NCI-H526 treated with DMSO at 0.1 percent for 48 hours (cell line): ENCODE measurements around the gene SETD2.
"Not testable (repeated sequence)": the region's sequence is repeated elsewhere in the genome, so short reads cannot be mapped to it uniquely, and the experiment has no call there.

Source experiments
- DNase-seq: peaks from one replicate; lab custom pipeline; 2025; lab: John Stamatoyannopoulos, UW

The SETD2 gene

DNA sequence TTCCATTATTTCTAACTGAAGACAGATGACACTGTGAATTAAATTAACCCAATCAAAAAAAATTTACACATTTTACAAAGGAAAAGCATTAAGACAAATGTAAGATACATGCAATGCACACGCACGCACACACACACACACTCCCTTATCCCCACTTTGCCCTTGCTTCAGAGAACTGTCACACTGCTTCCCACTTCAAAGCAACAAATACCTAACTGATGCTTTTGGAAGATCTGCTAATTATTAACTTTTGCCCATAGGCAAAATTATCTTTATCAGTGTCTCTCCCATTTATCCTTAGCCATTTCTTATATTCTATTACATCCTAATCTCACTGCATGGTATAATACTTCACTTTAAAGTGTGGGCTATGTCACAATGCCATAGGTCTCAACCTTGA is 60.3 kb downstream of the SETD2 start:
- DNase-seq = no peak

DNA sequence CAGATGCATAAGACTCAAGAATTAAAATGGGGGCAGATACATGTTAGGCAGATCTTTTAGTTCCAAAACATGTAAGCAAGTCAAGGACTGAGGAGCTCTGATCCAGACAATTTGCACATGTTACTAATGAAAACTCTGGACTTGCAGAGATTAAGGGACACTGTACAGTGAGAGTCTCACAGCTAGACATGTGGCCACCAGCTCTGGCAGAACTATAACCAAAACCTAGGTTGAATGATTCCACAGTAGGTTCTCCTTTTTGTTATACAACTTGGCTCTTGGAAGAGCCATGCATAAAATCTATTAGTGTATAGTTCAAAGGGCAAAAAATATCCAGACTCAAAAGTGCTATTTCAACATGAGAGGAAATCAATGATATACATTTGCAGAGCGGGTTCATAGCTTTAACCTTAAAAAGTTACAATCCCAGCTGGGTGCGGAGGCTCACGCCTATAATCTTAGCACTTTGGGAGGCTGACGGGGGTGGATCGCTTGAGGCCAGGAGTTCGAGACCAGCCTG is 61.8 kb downstream of the SETD2 start:
- DNase-seq = no peak

DNA sequence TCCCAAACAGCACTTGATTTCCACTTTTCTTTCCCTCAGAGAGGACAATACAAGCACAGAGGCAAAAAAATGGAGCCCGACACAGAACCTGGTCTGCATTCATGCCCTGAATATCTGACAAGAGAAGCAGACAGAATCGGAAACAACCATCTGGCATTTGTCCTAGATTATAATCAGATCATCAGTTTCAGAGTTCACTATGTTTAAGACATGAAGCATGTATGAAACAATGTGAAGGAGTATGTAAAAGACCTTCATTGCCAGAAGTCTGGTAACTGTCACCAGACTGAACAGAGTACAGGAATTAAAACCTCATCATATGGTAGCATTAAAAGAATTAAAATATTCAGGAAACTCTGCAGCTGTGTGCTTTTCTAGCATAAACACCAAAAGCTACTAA is 65.0 kb downstream of the SETD2 start:
- DNase-seq = no peak

DNA sequence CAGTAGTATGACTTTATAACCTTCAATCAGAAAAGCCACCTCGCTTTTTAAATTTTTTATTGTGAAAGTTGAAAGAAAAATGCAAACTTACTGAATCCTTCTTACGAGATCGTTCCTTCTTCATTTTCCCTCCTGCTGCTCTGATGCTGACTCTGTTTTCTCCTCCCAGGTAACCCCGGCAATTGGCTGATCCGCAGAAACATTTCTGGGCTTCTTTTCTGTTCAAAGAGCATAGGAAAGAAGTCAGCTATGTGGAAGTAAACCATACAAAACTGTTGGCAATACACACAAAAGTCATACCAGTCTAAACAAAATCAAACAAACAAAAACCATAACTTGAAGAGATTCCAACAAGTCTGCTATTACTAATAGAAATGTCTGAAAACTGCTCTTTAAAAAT is 66.0 kb downstream of the SETD2 start:
- no peak for DNase-seq

DNA sequence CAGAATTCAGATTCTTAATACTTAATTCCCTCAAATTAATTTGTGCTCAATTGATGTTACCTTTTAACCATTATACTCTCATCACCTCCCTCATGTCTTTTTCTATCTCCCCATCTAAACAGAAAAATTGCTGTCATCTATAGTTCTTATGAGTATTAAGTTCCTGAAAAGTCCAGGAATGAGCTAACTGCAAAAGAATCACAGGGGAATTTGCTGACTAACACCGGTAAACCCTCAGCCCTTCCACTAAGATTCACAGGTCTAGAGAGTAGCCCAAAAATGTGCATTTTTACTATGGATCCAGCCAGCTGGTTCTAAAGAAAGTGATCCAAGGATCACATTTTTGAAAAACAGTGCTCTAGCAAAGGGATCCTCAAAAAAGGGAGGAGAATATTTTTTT is 67.0 kb downstream of the SETD2 start:
- no peak for DNase-seq

DNA sequence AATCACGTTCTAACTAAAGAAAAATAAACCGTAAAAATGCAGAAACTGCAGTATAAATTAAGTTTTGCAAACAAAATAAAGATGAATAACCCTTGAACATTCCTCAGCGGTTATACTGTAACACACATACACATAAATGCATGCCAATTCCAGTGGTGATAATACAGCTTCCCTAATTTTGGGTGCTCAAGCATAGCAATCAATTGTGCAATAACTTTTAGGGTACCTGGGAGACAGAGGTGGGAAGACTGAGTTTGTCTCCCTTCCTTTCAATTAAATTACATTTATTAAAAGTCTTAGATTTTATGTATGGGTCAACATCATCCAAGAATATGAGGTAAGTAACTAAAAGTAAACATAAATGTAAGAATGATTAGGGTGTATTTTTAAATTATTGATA is 71.8 kb downstream of the SETD2 start:
- no peak for DNase-seq

DNA sequence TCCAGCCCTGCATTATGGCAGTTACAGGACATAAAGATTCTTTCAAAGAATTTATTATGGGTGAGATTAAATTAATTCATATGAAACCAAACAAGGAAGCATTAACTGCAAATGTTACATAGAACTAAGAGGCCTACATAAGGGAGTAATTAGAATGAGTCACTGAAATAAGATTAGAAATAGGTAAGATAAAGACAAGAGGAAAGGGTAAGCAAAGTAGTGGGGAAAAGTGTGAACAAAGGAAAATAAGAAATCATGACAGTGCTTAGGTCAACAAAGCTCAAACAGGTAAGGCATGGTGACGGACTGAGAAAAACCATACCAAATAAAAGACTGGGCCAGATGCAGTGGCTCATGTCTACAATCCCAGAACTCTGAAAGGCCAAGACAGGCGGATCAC is 74.3 kb downstream of the SETD2 start:
- no peak for DNase-seq

DNA sequence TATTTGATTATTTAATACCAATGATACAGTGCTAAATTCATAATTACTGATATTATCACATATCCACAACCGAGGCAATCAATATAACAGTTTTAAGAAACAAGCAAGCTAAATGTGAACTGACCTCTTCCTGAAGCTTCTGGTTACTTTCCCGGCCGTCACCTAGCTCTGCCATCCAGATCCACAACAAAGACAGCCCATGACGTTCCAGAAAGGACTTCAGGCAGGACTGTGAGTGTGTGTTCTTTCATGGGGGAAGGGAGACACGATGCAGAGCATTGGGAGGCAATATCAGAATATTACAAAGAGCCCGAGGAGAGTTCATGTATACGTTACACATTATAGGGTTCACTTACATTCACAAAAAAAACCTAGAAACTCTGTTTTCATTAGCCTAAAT is 77.8 kb downstream of the SETD2 start:
- no peak for DNase-seq

DNA sequence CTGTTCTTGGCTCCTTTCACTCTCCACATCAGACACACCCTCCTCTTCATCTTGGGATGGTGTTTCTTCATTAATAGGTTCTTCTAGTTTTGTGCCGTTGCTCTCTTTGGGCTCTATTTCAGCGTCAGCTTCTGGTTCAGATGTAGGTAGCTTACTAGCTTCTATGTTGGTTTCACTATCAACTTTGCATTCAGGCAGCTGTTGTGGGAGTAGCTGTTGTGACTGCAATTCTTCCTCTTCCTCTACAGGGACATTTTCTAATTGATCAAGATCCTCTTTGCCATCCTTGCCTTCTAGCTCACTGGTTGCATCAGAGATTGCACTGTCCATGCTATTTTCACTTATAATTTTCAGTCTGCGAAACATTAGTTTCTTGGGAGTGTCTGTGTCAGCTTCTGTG is 80.1 kb downstream of the SETD2 start:
- no peak for DNase-seq

DNA sequence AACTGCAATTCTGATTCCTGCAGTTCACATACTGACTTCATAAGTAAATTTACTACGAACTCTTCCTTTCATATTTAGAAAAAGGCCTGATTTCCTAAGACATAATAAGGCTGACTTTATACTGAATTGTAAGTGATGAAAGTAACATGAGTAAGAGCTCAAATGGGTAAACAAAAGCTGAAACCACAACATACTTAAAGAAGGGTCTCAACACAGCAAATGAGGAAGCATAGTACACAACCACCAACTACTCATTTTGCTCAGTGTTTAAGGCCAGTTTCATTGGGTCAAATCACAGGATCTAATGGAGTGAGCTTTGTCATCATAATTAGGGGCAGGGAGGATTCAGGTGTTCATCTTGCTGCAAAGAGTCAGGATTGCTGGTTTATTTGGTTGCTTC is 81.4 kb downstream of the SETD2 start:
- DNase-seq = no peak

DNA sequence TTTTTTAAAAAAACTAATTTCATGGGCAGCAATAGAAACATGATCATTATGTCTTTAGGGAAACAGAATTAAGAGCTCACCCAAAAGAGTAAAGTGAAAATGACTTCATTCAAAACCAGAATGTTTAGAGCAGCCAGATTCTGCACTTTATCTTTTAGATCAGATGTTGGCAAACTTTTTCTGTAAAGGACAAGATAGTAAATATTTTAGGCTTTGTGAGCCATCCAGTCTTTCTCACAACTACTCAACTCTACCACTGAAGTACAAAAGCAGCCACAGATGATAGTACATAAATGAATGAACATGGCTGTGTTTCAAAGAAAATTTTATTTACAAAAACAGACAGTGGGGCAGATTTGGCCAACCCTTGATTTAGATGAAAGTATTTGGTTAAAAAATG is 84.5 kb downstream of the SETD2 start:
- DNase-seq = no peak

DNA sequence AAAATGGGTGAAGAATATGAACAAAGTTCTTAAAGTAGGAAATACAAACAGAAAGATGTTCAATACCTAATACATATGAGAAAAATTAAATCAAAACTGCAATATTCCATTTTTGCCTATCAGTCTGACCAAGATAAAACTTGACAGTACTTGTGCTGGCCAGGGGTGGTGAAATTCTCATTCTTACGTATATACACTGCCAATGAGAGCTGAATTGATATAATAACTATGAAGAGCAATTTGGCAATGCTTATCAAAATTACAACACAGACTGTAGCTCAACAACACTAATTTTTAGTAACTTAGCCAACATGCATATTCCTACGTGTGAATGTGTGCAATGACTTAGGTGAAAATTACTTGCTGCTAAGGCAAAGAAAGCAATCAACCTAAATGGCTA is 90.2 kb downstream of the SETD2 start:
- no peak for DNase-seq

DNA sequence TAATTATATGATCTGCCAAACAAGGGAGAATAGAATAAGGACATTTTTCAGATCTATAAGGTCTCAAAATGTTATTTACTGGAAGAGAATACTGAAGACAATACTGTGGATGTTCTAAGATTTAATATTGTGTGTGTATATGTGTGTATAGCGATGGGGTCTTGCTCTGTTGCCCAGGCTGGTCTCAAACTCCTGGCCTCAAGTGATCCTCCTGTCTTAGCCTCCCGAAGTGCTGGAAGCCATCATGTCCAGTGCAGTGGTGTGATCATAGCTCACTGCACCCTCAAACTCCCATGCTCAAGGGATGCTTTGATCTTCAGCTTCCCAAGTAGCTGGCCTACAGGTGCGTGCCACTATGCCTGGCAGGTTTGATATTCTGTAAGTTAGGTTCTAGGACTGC is 93.1 kb downstream of the SETD2 start:
- no peak for DNase-seq

DNA sequence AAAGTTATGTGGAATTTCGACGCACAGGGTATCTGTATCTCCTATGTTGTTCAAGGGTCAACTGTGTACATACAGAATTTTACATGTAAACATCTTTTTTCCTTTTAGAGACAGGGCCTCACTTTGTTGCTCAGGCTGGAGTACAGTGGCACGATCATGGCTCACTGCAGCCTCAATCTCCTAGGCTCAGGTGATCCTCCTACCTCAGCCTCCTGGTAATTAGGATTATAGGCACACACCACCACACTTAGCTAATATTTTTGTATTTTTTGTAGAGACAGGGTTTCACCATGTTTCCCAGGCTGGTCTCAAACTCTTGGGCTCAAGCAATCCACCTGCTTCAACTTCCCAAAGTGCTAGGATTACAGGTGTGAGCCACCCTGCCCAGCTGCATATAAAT is 97.7 kb downstream of the SETD2 start:
- not testable (repeated sequence) for DNase-seq

DNA sequence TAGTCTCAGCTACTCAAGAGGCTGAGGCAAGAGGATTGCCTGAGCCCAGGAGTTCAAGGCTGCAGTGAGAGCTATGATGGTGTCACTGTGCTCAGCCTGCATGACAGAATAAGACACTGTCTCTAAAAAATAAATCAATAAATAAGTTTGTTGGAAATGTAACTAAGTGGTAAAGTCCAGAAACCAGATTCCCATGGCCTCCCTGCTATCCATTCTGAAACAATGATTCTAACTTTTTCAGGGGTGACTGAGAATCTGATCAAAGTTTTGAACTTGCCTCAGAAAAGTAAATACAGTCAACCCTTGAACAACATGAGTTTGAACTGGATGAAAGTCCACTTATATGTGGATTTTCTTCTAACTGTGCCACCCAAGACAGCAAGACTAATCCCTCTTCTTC is 98.2 kb downstream of the SETD2 start:
- DNase-seq = no peak

DNA sequence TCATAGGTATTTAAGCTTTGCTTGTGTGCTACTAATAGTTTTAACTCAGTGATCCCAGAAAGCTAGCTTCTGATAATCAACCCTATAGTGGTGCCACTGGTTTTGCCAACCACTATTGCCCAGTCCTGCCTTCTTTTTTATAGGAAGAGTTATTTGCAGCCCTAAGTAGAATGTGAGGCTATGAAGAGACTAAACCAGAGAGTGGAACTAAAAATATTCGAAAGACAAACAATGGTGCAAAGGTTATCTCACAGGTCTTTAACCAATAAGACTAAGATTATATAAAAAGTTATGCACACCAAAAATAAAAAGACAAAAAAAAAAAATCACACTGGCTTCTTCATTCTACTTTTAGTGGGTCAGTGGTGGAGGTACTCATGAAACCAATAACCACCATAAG is 98.9 kb downstream of the SETD2 start:
- no peak for DNase-seq

DNA sequence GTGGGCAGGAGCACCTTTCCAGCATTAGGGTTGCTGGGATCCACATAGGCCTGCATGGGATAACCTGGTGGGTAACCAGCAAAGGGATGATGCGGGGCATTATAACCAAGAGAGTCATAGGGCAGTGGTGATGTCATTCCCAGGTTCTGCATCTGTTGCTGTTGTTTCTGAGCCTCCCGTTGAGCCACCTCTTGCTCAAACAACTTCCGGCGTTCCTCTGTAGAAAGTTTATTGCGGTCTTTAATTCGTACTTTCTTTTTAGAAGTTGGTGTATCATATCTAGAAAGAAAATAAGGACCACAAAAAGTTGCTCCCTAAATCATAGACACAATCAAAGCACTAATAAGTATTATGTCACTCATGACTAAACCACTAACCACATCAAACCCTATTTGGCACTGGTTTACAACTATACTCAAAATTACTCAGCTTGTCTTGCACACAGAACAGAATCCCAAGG is 106.7 kb downstream of the SETD2 start:
- no peak for DNase-seq

DNA sequence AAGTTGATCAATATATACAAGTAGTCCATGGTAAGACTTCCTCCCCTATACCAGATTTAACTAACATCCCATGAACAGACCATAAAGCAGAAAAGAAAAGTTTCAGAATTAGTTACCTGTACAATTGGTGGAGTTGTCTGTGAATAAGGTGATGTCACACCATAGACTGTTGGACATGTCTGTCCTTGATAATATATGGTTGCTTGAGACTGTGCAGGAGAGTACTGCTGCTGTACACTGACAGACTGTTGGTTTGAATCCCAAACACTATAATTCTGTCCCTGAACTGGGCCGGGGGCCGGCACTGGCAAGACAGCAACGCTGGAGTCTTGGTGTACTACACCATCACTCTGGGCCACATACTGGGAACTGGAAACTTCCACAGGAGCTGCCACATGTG is 107.2 kb downstream of the SETD2 start:
- no peak for DNase-seq

DNA sequence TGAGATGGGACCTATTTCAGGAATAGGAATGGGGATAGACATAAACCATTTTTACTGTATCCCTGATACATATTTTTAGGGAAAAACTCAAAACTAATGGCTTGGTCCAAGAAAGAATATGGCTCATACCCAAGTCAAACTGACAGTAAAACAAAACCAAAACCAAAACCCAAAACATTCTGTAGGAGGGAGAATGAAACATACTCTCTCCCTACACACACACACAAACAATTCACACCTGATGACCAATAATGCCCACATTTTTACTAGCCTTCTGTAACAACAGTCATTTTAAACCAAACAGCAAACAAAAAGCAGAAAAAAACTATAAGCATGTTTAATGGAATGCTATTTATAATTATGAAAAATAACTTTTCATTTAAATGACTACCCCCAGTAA is 109.5 kb downstream of the SETD2 start:
- DNase-seq = no peak

DNA sequence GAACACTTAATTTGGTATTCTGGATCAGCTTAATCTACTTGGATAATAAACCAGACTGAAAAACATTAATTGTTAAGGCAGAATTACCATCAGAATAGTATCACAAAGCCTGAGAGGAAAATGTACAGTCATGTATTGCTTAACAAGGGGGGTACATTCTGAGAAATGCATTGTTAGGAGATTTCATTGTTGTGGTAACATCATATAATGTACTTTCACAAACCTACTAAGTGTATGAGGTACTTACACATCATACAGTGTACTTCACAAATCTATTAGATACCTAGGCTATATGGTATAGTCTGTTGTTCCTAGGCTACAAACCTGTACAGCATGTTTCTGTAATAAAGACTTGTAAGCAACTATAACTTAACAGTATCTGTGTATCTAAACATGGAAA is 116.2 kb downstream of the SETD2 start:
- no peak for DNase-seq

DNA sequence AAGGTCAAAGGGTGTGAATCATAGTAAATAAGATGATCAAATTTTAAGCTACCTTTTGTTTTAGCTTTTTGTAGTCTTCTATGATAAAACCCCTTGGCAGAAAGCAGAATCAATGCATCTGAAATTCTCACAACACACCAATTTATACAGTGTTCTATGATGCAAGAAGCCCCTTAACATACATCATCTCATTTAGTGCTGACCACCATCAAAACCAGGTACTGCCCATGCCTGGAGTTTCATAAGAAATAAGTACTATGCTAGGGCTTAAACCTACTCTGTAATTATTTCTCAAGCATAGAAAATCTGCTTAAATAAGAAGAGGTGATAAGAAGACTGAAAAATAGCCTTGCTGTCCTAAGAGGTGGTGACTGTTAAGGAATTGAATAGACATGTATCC is 116.8 kb downstream of the SETD2 start:
- DNase-seq = no peak

DNA sequence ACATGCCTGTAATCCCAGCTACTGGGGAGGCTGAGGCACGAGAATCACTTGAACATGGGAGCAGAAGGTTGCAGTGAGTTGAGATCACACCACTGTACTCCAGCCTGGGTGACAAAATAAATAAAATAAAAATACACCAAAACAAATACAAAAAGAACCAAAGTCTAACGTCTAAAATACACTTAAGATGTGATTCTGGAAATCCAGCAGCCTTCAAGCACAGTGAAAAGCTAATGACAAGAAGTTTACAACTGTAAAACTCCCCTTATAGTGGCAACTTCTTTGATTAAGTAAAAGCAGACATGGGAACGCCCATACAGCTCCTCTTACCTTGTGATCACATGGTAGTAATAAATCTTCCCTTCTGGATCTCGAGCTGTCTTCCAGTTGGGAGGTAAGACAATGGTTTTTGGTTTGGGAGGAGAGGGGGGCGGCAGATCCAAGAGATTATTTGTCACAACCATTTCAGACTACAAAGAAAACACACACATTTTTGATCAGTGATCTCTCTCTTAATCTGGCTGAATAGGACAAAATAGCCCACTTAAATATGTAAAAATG is 121.6 kb downstream of the SETD2 start:
- no peak for DNase-seq

DNA sequence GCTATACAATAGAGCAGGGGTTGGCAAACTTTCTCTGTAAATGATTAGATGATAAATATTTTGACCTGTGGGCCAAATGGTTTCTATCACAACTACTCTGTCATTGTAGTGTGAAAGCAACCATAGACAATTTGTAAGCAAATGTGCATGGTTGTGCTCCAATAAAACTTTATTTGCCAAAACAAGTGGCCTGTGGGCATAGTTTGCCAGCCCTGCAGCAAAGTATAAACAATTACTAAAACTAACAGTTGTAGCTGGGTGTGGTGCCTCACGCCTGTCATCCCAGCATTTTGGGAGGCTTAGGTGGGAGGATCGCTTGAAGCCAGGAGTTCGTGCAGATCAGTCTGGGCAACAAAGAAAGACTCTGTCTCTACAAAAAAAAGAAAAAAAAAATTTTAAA is 122.8 kb downstream of the SETD2 start:
- no peak for DNase-seq

DNA sequence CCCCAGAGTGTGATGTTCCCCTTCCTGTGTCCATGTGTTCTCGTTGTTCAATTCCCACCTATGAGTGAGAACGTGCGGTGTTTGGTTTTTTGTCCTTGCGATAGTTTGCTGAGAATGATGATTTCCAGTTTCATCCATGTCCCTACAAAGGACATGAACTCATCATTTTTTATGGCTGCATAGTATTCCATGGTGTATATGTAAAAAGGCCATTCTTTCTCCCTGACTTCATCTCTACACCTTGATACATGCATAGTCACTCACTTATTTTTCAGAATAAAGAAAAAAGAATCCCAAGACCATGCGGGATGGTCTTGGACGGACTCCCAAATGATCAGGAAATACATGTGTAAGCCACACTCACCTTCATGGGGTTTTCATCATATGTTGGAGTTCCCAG is 126.6 kb downstream of the SETD2 start:
- not testable (repeated sequence) for DNase-seq

DNA sequence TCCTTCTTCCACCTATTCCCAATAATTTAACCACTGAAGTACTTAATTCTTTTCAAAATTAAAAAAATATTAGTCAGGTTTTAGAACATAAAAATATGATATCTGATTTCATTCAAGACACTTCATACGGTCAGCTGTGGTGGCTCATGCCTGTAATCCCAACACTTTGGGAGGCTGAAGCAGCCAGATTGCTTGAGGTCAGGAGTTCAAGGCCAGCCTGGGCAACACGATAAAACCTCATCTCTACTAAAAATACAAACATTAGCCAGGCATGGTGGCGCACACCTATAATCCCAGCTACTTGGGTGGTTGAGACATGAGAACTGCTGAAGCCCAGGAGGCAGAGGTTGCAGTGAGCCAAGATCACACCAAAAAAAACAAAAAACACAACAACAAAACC is 127.8 kb downstream of the SETD2 start:
- no peak for DNase-seq
